Airway epithelial cell (primary cell): ENCODE data around the gene COL6A5. TPM values are rescaled to one million over a fixed set of nuclear protein-coding genes. Genes with fewer than 3 reads are reported as not detected.

Source experiments
- total RNA-seq: library from RNA; depleted of rRNA; stranded (reverse); fragments of >200 nt; gene quantifications from 2 replicates; pipeline ENCODE4 v1.2.3, GENCODE V29; 2015

COL6A5 gene
- not detected in 2 replicates for total RNA-seq

GRCh38 chr3:130345487-130346079, at the start of gene COL6A5:
Gene COL6A5, plus strand, starts transcription at chr3:130345672. Its CDS starts 27,967 bp downstream, at chr3:130373639.

GRCh38 chr3:130516645-130517512, 171.4 kb downstream of the COL6A5 start, which contains the start of gene COL6A6:
Gene COL6A6, plus strand, starts transcription at chr3:130517177. Its CDS starts 43,188 bp downstream, at chr3:130560365.

Other genes starting within 250 kb of the COL6A5 start
- not detected in 2 replicates for gene COL6A6, start 171.5 kb downstream of the COL6A5 start, total RNA-seq